HS-27A (cell line): Measurements from ENCODE around the gene WFDC11.
"Not testable (repeated sequence)": the region's sequence is repeated elsewhere in the genome, so short reads cannot be mapped to it uniquely, and the experiment has no call there.

Experiments
- DNase-seq: peaks from one replicate; pipeline ENCODE4 v3.0.0-alpha.2; 2012; ENCODE audit warnings: low read depth, missing footprints

WFDC11 gene

DNA sequence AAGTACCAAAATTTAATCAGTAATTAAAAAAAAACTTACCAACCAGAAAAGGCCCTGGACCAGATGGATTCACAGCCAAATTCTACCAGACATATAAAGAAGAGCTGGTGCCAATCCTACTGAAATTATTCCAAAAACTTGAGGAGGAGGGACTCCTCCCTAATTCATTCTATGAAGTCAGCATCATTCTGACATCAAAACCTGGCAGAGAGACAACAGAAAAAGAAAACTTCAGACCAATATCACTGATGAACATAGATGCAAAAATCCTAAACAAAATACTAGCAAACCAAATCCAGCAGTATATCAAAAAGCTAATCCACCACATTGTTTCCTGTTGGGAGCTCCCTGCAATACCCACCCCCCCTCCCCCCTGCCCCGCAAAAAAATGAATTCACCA lies at the start of gene WFDC11:
TSS of gene WFDC11 (minus strand) at position 101 of the 400 bp plus-strand sequence. CDS start 19,639 bp downstream, outside the sequence.
- DNase-seq: no peak

DNA sequence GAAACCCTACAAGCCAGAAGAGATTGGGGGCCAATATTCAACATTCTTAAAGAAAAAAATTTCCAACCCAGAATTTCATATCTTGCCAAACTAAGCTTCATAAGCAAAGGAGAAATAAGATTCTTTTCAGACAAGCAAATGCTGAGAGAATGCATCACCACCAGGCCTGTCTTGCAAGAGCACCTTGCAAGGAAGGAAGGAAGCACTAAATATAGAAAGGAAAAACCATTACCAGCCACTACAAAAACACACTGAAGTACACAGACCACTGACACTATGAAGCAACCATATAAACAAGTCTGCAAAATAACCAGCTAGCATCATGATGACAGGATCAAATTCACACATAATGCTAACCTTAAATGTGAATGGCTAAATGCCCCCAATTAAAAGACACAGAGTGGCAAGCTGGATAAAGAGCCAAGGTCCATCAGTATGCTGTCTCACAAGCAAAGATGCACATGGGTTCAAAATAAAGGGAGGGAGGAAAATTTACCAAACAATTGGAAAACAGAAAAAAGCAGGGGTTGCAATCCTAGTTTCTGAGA lies 46.2 kb upstream of the WFDC11 start:
- DNase-seq: not testable (repeated sequence)

DNA sequence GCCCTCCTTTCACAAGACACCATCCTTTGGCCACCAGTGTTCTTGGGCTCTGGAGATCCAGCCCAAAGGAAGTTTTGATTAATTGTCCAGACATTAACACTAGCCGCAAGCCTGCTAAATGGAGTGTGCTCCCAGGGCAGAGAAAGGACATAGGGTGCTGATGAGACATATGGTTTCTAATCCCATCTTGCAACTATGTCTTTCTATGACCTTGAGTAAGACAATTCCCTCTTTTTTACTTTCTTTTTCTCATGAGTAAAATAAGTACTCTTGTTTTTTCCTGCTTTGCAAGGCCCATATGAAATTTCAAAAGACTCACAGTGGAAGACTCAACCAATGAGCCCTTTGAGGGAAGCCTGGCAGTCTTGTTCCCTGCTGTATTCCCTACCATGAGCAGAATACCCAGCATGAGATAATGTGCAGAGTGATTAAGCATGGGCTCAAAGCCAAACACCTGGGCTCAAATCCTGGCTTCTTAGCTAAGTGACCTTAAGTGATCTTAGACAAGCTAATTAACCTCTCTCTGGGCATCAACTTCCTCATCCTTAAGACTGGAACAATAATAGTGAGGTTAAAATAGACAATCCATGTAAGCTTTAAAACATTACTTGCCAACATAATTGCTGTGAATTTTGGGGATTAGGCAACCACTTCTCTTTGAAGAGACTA lies 35.1 kb upstream of the WFDC11 start, which contains the start of gene WFDC10B:
TSS of gene WFDC10B (minus strand) at position 51 of the 669 bp plus-strand sequence. CDS start 19,027 bp downstream, outside the sequence.
- no peak for DNase-seq

DNA sequence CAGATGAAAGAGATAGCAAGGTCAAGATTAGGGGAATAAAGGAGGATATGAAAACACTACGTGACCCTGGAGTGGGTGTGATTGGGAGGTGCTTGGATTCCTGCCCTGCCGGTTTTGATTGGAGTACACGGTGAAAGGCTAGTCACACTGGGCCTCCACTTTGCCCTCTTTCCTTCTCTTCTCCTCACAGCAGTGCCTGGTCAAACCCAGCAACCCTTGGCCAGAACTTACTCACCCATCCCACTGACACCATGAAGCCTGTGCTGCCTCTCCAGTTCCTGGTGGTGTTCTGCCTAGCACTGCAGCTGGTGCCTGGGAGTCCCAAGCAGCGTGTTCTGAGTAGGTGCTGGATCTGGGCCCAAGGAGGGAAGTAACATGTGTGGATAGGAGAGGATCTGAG lies 31.8 kb upstream of the WFDC11 start, which contains the start of gene WFDC13:
TSS of gene WFDC13 (plus strand) at position 166 of the 400 bp plus-strand sequence. CDS start at position 252, 86 bp downstream.
- no peak for DNase-seq

DNA sequence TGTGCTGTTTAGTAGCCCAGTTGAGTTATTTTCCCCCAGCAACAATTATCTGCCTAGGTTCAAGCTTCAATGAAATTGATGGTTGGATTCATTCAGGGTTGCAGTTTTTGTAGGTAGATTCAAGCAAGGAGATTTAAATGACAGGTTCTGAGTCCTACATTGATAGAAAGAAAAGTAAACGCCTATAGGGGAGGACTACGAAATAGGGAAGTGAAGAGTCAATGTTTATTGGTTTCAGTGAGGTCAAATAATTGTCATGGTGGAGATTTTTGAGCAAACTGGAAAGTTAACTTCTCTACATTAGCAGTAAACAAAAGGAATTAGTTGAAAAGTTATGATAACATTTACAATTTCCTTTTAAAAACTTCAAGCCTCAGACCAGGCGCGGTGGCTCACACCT lies 31.1 kb upstream of the WFDC11 start:
- DNase-seq: no peak

DNA sequence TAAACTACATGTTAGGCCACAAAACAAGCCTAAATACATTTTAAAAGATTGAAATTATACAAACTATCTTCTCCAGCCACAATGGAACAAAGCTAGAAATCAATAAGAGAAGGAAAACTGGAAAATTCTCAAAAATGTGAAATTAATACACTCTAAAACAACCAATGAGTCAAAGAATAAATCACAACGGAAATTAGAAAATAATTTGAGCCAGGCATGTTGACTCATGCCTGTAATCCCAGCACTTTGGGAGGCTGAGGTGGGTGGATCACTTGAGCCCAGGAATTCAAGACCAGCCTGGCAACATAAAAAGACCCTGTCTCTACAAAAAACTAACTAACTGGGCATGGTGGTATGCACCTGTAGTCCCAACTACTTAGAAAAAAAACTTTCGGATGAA lies 25.5 kb upstream of the WFDC11 start:
- no peak for DNase-seq

DNA sequence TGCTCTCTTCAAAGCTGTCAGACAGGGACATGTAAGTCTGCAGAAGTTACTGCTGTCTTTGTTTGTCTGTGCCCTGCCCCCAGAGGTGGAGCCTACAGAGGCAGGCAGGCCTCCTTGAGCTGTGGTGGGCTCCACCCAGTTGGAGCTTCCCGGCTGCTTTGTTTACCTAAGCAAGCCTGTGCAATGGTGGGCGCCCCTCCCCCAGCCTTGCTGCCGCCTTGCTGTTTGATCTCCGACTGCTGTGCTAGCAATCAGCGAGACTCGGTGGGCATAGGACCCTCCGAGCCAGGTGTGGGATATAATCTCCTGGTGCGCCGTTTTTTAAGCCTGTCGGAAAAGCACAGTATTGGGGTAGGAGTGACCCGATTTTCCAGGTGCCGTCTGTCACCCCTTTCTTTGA lies 23.3 kb upstream of the WFDC11 start:
- not testable (repeated sequence) for DNase-seq

DNA sequence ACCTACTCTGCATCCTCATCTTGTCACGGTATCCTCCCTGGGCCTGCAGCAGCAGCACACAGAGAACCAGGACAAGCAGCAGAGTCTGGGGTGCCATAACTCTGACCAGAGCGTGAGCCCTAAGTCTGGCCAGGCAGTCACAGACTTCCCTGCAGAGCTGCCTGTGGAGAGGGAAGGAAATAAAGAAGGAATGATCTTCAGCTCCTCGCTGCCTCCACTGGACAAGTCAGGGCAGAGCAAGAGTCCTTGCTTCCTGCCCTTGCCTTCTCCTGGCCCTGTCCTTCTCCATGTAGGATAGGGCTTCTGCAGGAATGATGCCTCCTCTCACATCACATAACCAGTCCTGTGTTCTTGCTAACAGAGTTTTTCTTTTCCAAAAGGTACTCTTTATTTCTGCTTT lies 15.9 kb upstream of the WFDC11 start:
- DNase-seq: no peak

DNA sequence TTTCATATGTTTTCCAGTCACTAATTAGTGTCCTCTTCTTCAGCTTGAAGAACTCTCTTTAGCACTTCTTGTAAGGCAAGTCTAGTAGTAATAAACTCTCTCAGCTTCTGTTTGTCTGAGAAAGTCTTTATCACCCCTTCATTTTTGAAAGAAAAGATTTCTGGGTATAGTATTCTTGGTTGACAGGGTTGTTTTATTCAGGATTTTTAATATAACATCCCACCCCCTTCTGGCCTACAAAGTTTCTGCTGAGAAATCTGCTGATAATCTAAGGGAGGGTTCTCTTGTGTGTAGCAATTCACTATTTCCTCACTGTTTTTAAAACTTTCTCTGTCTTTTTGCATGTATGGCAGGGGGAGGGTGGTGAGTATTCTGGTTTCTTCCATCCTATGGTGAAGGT lies 9.6 kb upstream of the WFDC11 start:
- DNase-seq: no peak

DNA sequence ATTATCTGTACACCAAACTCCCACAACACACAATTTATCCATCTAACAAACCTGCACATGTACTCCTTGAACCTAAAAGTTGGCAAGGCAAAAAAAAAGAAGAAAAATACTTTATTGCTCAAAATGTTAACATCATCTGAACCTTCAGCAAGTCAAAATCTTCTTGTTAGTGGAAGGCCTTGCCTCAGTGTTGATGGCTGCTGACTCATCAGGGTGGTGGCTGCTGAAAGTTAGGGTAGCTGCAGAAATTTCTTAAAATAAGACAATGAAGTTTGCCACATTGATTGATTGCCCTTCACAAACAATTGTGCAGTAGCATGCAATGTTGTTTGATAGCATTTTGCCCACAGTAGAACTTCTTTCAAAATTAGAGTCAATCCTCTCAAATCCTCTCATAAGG lies 2.7 kb upstream of the WFDC11 start:
- no peak for DNase-seq

DNA sequence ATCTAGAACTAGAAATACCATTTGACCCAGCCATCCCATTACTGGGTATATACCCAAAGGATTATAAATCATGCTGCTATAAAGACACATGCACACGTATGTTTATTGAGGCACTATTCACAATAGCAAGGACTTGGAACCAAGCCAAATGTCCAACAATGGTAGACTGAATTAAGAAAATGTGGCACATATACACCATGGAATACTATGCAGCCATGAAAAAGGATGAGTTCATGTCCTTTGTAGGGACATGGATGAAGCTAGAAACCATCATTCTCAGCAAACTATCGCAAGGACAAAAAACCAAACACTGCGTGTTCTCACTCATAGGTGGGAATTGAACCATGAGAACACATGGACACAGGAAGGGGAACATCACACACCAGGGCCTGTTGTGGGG lies 13.0 kb downstream of the WFDC11 start:
- not testable (repeated sequence) for DNase-seq

DNA sequence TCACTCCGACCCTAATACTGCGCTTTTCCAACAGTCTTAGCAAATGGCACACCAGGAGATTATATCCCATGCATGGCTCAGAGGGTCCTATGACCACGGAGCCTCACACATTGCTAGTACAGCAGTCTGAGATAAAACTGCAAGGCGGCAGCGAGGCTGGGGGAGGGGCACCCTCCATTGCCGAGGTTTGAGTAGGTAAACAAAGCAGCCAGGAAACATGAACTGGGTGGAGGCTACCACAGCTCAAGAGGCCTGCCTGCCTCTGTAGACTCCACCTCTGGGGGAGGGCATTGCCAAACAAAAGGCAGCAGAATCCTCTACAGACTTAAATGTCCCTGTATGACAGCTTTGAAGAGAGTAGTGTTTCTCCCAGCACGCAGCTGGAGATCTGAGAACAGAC lies 18.3 kb downstream of the WFDC11 start:
- not testable (repeated sequence) for DNase-seq

DNA sequence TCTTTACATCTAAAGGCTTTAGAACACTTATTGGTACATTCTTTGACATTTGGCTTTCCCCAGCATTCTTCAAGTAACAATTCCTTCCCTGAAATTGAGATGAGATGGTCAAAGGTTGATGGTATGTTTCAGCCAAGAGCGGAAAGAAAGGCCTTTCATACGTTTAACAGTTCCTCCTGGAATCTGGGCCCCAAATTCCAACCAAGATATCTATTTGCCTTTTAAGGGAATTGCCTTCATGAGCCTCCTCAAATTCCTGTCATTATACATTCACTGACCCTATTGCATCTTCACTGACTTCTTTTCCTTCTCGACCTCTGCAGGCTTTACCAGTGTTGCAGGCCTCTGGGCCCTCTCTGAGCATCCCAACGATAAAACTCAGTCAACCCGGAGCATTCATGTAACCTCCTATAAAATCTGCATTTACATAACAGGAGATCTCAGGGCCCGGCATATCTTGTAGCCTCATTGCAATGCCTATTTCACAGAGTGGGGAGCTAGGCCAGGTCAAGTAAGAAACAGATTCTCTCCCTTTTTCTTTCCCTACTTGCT lies 20.7 kb downstream of the WFDC11 start:
- no peak for DNase-seq

DNA sequence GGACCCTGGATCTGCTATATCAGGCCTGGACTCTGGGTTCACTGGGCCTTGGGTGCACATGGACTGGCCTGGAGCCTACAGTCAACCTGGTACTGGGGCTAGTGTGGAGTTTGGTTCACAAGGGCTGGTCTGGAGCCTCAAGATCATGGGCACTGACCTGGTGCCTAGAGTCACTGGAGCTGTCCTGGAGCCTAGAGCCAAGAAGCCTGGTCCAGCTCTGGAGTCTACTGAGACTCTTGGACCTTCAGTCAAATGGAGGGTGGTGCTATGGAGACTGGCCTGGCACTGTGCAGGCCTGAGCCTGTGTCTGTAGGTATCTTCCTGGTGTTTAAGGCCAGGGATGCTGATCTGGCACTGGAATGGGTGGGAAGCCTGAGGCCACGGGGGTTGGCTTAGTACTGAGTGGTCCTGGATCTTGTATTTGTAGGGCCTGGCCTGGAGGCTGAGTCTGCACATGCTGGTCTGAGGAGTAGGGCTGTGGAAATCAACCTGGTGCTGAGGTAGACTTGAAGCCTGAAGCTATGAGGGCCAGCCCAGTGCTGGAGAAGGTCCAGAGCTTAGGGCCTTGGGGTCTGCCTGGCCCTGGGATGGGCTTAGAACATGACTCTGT lies 22.5 kb downstream of the WFDC11 start:
- DNase-seq: no peak

DNA sequence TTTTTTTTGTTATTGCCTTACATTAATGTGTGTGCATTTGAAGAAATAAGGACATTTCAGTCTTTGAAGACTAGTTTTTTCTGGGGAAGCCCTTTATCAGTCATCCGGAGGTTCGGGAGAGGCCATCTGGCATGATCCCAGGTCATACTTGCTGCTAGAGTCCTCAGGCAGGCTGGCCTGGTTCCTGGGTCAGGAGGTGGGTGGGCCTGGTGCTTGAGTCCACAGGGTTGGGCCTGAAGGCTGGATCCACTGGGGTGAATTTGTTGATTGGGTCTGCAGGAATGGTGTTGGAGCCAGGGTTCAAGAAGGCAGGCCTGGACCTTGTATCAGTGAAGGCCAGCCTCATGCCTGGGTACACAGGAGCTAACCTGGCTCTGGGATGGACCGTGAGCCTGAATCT lies 23.2 kb downstream of the WFDC11 start:
- DNase-seq: no peak

DNA sequence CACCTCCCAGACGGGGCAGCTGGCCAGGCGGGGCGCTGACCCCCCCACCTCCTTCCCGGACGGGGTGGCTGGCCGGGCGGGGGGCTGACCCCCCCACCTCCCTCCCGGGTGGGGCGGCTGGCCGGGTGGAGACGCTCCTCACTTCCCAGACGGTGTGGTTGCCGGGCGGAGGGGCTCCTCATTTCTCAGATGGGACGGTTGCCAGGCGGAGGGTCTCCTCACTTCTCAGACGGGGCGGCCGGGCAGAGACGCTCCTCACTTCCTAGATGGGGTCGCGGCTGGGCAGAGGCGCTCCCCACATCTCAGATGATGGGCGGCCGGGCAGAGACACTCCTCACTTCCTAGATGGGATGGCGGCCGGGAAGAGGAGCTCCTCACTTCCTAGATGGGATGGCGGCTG lies 24.2 kb downstream of the WFDC11 start:
- DNase-seq: not testable (repeated sequence)

DNA sequence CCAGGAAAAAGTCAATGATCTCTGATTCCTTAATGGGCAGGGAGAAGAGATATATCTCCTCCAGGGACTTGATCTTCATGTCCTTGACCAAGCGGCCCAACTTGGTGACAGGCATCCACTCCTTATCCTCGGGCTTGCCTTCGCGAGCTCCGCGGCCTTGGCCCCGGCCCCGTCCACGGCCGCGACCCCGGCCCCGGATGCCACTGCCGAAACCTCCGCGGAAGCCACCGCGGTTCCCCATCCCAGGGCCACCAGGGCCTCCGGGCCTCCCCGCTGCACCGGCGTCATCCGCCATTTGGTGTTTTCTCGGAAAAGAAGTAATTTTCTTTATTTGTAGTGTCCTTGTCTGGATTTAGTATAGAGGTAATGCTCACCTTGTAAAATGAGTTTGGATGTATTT lies 29.0 kb downstream of the WFDC11 start:
- DNase-seq: not testable (repeated sequence)

DNA sequence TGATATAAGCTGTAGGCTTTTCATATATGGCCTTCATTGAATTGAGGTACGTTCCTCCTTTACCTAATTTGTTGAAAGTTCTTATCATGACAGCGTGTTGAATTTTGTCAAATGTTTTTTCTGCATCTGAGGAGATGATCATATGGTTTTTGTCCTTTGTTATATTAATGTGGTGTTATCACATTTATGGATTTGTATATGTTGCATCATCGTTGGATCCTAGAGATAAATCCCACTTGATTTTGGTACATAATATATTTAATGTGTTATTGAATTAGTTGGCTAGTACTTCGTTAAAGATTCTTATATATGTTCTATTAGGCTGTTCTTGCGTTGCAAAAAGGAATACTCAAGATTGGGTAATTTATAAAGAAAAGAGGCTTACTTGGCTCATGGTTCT lies 30.4 kb downstream of the WFDC11 start:
- no peak for DNase-seq

DNA sequence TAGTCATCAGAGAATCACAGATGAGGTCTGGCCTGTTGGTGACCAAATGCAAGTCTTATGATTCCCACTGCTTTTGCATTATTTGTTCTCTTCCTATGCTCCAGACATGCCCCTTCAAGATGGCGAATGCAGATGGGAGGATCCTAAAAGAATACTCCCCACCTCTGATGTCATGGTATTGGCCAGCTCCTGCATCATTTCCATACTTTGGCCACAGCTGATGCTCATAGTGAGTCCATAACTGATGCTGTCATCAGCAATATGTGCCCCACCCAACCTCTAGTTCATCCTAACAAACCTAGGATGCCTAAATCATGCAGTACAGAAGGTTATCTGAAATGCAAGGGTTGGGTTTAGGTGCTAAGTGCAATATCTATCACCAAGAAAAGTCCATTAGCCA lies 33.5 kb downstream of the WFDC11 start:
- no peak for DNase-seq

DNA sequence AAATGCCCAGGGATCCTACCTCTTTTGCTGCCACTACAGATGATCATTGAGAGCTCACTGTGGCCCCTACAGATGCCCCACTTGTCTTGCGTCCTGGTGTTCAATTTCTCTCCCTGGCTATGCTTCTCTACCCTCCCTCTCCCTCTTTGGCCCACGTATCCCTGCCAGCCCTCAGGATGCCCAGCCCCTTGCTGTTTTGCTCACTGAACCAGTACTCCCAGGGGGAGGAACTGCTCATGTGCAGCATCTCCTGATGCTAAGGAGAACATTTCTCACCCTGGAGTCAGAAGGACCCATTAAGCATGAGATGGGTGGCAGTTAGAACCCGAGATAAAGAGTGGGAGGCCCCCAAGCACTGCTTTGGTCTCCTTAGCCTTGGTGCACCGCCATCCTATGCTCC lies 38.9 kb downstream of the WFDC11 start, which contains the start of gene WFDC9:
TSS of gene WFDC9 (minus strand) at position 101 of the 400 bp plus-strand sequence. CDS start 21,103 bp downstream, outside the sequence.
- no peak for DNase-seq

DNA sequence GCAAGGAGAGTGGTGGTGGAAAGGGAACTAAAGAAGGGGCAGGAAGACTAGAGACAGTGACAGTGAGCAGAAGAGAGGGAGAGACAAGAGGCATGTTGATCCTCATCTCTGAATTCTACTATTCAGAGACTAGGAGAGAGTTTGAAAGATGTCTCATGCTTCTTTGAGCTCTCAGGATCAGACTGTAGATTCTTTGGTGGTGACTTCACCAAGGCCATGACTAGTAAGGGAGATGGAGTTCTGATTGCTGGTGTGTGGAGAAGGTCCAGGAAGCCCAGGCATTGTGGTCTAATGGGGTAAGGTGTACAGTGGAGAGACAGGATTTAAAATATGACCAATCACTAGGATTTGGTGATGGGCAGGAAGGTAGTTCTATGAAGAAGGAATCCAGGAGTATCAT lies 39.7 kb downstream of the WFDC11 start:
- DNase-seq: no peak

DNA sequence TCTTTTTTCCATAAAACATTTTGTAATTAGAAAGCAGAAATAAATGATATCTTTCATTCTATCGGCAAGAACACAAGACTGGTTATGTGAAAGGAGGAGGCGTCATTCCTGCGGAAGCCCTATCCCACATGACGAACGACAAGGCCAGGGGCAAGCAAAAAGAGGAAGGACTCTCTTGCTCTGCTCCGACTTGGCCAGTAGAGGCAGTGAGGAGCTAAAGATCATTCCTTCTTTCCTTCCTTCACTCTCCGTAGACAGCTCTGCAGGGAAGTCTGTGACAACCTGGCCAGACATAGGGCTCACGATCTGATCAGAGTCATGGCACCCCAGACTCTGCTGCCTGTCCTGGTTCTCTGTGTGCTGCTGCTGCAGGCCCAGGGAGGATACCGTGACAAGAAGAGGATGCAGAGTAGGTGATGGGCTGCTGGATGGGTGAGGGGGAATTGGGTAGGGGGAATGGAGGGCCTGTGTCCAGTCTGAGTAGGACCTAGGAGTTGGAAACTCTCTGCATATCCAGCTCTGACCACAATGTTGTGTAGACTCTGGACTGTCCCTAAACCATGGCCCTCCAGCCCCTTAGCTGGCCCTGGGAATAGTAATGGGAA lies 40.4 kb downstream of the WFDC11 start, which contains the start of gene WFDC10A:
TSS of gene WFDC10A (plus strand) at position 244 of the 605 bp plus-strand sequence. CDS start at position 319, 75 bp downstream.
- no peak for DNase-seq
